BE2C (cell line): Measurements from ENCODE around the gene ACTL8.

ENCODE experiments used
- DNase-seq: peaks from one replicate; pipeline ENCODE4 v3.0.0-alpha.2; 2020
- H3K27me3 ChIP-seq: fragments of 250-450 bp; sonication (Bioruptor Pico); 2 replicates; pipeline ENCODE4 v1.5.1; 2020; ENCODE audit warnings: mild to moderate bottlenecking
- H3K36me3 ChIP-seq: fragments of 250-450 bp; sonication (Bioruptor Pico); 2 replicates; pipeline ENCODE4 v1.5.1; 2020; ENCODE audit warnings: mild to moderate bottlenecking
- H3K4me1 ChIP-seq: fragments of 250-450 bp; sonication (Bioruptor Pico); 2 replicates; pipeline ENCODE4 v1.5.1; 2020
- H3K4me3 ChIP-seq: 2 replicates; pipeline ENCODE4 v1.5.1; 2011; ENCODE audit warnings: low read depth, low read length
- H3K9me3 ChIP-seq: fragments of 250-450 bp; sonication (Bioruptor Pico); 2 replicates; pipeline ENCODE4 v1.5.1; 2020
- TF ChIP-seq, protein P1 (sequence below): IDR thresholded peaks from 2 replicates; pipeline ENCODE4 v1.5.1; 2012; ENCODE audit warnings: mild to moderate bottlenecking, low read depth, low read length

Gene ACTL8

DNA sequence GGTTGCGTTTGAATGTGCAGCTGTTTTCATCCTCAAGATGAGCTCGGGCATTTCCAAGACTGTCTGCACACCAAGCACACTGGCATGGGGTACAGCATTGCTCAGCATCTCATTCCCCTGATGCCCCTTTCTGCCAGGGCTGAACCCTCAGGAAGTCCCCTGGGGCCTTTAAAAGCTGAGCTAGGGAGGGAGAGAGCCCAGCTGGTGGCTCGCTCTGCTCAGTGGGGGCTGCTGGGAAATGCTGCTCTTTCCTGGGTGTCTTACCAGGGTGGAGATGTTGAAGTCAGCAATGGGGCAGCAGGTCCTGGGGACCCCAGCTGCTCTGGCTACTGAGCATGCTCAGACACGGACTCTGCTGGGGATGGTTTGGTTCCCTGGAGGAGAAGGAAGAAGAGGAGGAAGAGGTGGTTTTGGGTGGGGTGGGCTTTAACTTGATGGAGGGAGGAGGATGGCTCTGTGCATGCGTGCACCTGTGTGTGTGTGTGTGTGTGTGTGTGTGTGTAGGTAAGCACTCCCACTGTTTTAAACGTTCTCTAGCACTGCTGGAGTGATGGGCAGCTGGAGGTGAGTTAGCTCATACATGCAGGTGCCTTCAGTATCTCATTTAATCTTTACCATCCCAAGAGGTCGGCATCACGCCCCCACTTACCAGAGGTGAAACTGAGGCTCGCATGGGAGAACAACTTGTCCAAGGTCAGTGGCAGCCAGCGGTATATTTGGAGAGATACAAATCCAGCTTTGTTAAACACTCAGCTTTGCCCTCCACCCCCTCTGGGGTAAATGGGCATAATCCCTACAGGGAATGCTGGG lies 40.9 kb downstream of the ACTL8 start:
- TF ChIP-seq, protein P1, sequence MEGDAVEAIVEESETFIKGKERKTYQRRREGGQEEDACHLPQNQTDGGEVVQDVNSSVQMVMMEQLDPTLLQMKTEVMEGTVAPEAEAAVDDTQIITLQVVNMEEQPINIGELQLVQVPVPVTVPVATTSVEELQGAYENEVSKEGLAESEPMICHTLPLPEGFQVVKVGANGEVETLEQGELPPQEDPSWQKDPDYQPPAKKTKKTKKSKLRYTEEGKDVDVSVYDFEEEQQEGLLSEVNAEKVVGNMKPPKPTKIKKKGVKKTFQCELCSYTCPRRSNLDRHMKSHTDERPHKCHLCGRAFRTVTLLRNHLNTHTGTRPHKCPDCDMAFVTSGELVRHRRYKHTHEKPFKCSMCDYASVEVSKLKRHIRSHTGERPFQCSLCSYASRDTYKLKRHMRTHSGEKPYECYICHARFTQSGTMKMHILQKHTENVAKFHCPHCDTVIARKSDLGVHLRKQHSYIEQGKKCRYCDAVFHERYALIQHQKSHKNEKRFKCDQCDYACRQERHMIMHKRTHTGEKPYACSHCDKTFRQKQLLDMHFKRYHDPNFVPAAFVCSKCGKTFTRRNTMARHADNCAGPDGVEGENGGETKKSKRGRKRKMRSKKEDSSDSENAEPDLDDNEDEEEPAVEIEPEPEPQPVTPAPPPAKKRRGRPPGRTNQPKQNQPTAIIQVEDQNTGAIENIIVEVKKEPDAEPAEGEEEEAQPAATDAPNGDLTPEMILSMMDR: no peak
- no peaks in the 10 kb centered on the region for H3K27me3 ChIP-seq
- no peak for DNase-seq

DNA sequence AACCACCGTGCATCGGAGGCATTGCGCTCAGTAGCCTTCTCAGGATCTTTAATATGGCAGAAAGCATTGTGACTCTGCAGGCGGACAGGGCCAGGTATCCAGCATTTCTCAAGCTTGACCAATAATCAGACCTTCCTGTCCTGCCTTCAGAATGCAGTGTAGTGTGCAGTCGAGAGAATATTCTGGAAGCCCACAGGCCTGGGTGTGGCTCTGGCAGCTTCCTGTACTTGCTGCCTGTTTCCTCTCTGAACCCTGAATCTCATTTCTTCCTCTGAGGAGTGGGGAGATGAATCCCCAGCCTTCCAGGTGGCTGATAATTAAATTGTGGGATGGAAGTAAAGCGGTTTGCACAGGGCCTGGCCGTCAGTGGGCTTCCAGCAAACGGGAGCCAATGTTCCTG lies 42.3 kb downstream of the ACTL8 start:
- Histone ChIP-seq H3K36me3 (no peaks in the 10 kb centered on the region), H3K27me3 (no peaks in the 10 kb centered on the region), H3K4me3 (no peak overlapping the region), H3K9me3 (no peaks in the 10 kb centered on the region), H3K4me1 (no peaks in the 10 kb centered on the region)
- no peak for DNase-seq
- TF ChIP-seq, protein P1: no peak

More for the DNA sequence above, 40.9 kb downstream of the ACTL8 start:
- Histone ChIP-seq H3K9me3 (no peaks in the 10 kb centered on the region), H3K4me1 (no peaks in the 10 kb centered on the region), H3K4me3 (no peak overlapping the region), H3K36me3 (no peaks in the 10 kb centered on the region)

DNA sequence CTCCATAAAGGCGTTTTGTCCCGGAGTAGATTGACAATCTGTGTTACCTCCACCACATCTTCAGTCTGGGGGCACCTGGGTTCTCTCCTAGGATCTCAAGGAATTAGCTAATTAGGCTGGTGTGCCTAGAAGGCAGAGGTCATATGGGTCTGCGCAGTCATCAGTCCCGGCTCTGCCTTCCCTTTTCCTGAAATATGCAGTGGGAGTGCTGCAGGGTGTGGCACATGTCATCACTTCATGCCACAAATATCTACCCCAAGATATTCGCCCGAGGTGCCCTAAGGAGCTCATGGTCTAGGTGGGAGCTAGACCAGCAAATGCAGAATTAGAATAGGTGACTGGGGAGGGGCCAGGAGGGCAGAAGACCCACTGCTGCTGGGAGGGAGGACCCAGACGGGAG lies 42.9 kb downstream of the ACTL8 start:
- Histone ChIP-seq H3K4me3 (no peak overlapping the region), H3K9me3 (no peaks in the 10 kb centered on the region), H3K27me3 (no peaks in the 10 kb centered on the region), H3K4me1 (no peaks in the 10 kb centered on the region), H3K36me3 (no peaks in the 10 kb centered on the region)
- TF ChIP-seq, protein P1: no peak
- no peak for DNase-seq

DNA sequence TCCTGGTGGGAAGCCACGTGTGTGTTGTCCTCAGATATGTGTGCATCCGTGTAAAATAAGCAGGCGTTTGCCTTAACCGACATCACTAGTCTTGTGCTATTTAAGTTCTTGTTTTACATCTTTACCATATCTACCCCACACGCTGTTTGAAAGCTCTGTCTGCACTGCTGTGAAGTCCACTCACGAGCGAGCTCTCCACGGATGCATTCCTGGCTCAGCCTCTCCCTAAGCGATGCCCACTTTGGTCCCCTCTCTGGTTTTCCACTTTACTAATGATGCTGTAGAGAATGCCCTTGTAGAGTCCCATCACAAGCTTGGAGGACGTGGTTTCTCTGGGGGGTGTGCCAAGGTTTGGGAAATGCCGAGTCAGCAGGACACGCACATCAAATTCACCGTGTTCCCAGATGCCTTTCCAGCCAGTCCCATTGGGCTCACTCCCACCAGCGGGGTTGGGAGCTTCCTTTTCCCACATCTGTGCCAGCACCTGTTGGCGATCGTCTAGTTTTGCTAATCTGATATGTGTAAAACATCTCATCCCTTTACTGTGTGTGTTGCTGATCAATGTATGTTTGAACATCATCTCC lies 43.8 kb downstream of the ACTL8 start:
- Histone ChIP-seq H3K36me3 (no peaks in the 10 kb centered on the region), H3K9me3 (no peaks in the 10 kb centered on the region), H3K27me3 (no peaks in the 10 kb centered on the region), H3K4me1 (no peaks in the 10 kb centered on the region), H3K4me3 (no peak overlapping the region)
- TF ChIP-seq, protein P1: no peak
- no peak for DNase-seq

DNA sequence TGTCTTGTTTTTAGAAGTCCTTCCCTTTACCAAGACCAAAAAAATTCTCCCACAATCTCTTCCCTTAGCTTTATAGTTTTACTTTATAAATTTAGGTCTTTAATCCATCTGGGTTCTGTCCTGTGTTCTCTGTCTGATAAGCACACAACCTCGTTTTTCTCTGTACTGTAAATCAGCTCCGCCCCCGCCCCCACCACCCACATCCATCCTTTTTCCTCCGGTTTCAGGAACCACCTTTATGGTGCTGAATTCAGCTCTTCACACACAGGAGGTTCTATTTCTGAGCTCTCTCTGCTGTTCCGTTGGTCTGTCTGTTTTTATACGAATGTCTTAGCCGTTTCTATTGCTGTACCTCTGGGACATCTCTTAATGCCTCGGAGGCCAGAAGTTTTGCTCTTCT lies 44.5 kb downstream of the ACTL8 start:
- Histone ChIP-seq H3K4me1 (no peaks in the 10 kb centered on the region), H3K27me3 (no peaks in the 10 kb centered on the region), H3K9me3 (no peaks in the 10 kb centered on the region), H3K4me3 (no peak overlapping the region), H3K36me3 (no peaks in the 10 kb centered on the region)
- TF ChIP-seq, protein P1: no peak
- no peak for DNase-seq

DNA sequence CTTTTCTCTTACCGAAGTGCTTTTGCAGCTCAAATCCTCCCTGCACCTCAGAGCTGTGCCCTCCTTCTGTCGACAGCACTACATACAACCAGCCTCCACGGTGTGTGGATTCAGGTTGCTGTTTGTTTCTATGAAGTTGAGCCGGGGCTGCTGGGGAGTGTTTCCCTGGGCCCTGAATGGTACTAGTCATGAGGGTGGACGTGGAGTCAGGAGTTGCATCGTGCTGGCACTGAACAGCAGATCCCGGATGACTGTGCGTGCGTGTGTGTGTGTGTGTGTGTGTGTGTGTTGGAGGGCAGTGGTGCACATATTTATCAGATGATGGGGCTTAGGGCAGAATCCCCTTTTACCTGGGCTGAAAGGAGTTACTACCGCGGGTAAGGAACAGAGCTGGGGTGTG lies 47.0 kb downstream of the ACTL8 start:
- Histone ChIP-seq H3K4me3 (no peak overlapping the region), H3K36me3 (no peaks in the 10 kb centered on the region), H3K27me3 (no peaks in the 10 kb centered on the region), H3K9me3 (no peaks in the 10 kb centered on the region), H3K4me1 (no peaks in the 10 kb centered on the region)
- no peak for DNase-seq
- TF ChIP-seq, protein P1: no peak
